ENCODE results near the gene TGFB1I1.

Gene TGFB1I1

DNA sequence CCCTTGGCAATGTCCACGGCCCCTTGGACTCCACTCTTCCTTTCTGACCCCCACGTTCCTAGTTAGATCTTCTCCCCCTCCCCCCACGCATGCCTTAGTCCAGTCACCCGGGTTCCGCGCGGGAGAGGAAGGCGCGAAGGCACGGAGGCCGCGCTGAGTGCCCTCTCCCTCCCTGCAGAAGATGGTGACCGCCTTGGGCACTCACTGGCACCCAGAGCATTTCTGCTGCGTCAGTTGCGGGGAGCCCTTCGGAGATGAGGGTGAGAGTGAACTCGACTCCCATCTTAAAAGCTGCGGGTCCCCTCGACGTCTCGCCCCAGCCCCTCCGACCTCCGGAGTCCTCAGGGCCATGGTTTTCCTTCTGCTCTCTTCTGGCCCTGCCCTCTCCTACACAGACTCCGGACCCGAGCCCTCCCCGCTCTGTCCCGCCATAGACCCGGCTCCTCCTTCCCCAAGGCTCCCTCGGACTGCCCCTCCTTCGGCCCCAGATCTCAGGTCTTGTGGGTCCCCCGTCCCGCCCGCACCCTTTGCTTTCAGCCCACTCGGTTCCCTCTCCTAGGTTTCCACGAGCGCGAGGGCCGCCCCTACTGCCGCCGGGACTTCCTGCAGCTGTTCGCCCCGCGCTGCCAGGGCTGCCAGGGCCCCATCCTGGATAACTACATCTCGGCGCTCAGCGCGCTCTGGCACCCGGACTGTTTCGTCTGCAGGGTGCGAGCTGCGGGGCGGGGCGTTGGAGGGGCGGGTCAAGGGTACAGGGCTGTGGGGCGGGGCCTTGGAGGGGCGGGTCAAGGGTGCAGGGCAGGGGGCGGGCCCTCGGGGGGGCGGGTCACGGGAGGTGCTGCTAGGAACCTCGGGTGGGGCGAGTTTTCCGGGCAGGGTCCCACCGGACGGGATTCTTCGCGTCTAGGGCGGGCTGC lies 4.6 kb downstream of the TGFB1I1 start:
- Histone ChIP-seq H3K4ac (ENCODE audit: low read length) (no peak overlapping the region), H2BK120ac (ENCODE audit: low read depth, low read length) (no peak overlapping the region)

DNA sequence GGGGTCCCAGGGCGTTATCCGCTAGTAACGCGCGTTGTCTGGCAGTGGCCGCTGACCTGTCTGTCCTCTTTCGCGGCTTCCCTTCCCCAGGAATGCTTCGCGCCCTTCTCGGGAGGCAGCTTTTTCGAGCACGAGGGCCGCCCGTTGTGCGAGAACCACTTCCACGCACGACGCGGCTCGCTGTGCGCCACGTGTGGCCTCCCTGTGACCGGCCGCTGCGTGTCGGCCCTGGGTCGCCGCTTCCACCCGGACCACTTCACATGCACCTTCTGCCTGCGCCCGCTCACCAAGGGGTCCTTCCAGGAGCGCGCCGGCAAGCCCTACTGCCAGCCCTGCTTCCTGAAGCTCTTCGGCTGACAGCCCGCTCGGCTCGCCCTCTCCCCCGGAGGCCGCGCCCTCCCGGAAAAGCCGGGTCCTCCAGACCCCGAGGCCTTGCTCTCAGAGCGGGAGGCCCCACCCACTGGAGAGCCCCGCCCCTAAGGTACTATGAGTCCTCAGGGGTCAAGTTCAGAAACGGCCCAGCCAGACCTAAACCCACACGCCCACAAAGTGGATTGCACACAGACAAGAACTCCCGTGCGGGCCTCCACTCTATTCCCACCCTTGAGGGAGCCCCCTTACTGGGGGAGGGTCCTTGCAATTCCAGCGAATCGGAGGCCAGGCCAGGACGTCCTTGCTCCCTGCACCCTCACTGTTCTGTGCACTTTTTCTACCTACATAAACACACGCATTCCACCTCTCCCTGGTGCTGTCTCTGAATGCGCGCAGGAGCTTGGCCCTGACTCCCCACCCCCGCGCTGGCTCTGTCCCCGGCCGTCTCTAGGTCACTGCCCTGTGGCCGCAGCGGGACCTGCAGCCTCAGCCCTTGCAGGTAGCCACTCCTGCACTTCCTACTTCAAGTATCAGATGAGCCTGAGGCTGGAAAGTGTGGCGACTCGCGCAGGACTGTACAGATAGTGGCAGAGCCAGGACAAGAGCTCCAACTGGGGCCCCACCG lies 5.6 kb downstream of the TGFB1I1 start:
- H3K18ac ChIP-seq (ENCODE audit: low read length): peak overlapping the region; percentile 70
- peak overlapping the region in 1 of 2 donors; percentile 74 for H3K4me3 ChIP-seq (ENCODE audit: low read length in 2 of 2)
- H3K27me3 ChIP-seq (ENCODE audit: control insufficient read depth in 3 of 3, insufficient read depth in 3 of 3, low read depth in 1 of 3, low read length in 3 of 3): peaks cover 0 to 83% (median 30%) of the 10 kb centered on the region in 3 experiments
- peak overlapping the region; percentile 94 for H3K14ac ChIP-seq (ENCODE audit: low read length)
- H3K23ac ChIP-seq (ENCODE audit: low read depth, low read length, poor library complexity): peak overlapping the region; percentile 89
- peak overlapping the region; percentile 89 for H3K4me2 ChIP-seq (ENCODE audit: insufficient read depth, low read length, poor library complexity, severe bottlenecking)
- WGBS, 2 donors (ENCODE audit: extremely low coverage in 2 of 2, insufficient read length in 2 of 2, insufficient replicate concordance in 1 of 2): no CpG with 5 or more reads among the region's 67 CpGs
- H3K27ac ChIP-seq (replicated peaks; ENCODE audit: low read length): no peak overlapping the region
- H3K9me3 ChIP-seq (replicated peaks in 1 of 2; ENCODE audit: control insufficient read depth in 2 of 2, insufficient read depth in 1 of 2, low read depth in 1 of 2, low read length in 2 of 2): peaks cover 0 to 6% of the 10 kb centered on the region in 2 donors
- DNase-seq (ENCODE audit: low spot score): no peak
- peak overlapping the region; percentile 92 for H3K9ac ChIP-seq (ENCODE audit: low read depth, low read length, poor library complexity)
- peaks cover 0 to 7% of the 10 kb centered on the region in 2 donors for H3K4me1 ChIP-seq (ENCODE audit: control insufficient read depth in 2 of 2, insufficient read depth in 1 of 2, low read depth in 1 of 2, low read length in 2 of 2)
- no peak overlapping the region for H2BK120ac ChIP-seq (ENCODE audit: low read depth, low read length)
- no peak overlapping the region for H2BK5ac ChIP-seq (ENCODE audit: low read length)
- H4K8ac ChIP-seq (ENCODE audit: low read depth, low read length): no peak overlapping the region
- peaks cover 2% of the 10 kb centered on the region for H3K79me1 ChIP-seq (ENCODE audit: low read depth, low read length)
- H3K36me3 ChIP-seq (replicated peaks in 1 of 2; ENCODE audit: control insufficient read depth in 2 of 2, insufficient read depth in 2 of 2, low read length in 2 of 2): peaks cover 0 to 36% of the 10 kb centered on the region in 2 donors
- no peak overlapping the region for H2BK12ac ChIP-seq (ENCODE audit: low read length)
- H2AFZ ChIP-seq (ENCODE audit: low read length): no peak overlapping the region
- H3K4ac ChIP-seq (ENCODE audit: low read length): no peak overlapping the region
- peak overlapping the region; percentile 94 for H2AK5ac ChIP-seq (ENCODE audit: low read depth, low read length)
- no peak overlapping the region for H2BK15ac ChIP-seq (ENCODE audit: low read length)
- H4K91ac ChIP-seq (ENCODE audit: low read depth, low read length, poor library complexity): no peak overlapping the region

More for the DNA sequence above, 4.6 kb downstream of the TGFB1I1 start:
- Histone ChIP-seq H3K14ac (ENCODE audit: low read length) (peak overlapping the region; percentile 38), H3K4me2 (ENCODE audit: insufficient read depth, low read length, poor library complexity, severe bottlenecking) (peak overlapping the region; percentile 93), H3K4me3 (ENCODE audit: low read length in 2 of 2) (peak overlapping the region in 1 of 2 donors; percentile 74), H2AK5ac (ENCODE audit: low read depth, low read length) (no peak overlapping the region), H3K9ac (ENCODE audit: low read depth, low read length, poor library complexity) (peak overlapping the region; percentile 92), H2BK5ac (ENCODE audit: low read length) (peak overlapping the region; percentile 53), H3K27ac (replicated peaks; ENCODE audit: low read length) (no peak overlapping the region), H2BK15ac (ENCODE audit: low read length) (no peak overlapping the region), H3K27me3 (ENCODE audit: control insufficient read depth in 3 of 3, insufficient read depth in 3 of 3, low read depth in 1 of 3, low read length in 3 of 3) (peaks cover 0 to 87% (median 35%) of the 10 kb centered on the region in 3 experiments), H2AFZ (ENCODE audit: low read length) (no peak overlapping the region), H4K8ac (ENCODE audit: low read depth, low read length) (no peak overlapping the region), H3K18ac (ENCODE audit: low read length) (peak overlapping the region; percentile 70), H3K36me3 (replicated peaks in 1 of 2; ENCODE audit: control insufficient read depth in 2 of 2, insufficient read depth in 2 of 2, low read length in 2 of 2) (peaks cover 0 to 36% of the 10 kb centered on the region in 2 donors), H3K79me1 (ENCODE audit: low read depth, low read length) (peaks cover 2% of the 10 kb centered on the region), H3K9me3 (replicated peaks in 1 of 2; ENCODE audit: control insufficient read depth in 2 of 2, insufficient read depth in 1 of 2, low read depth in 1 of 2, low read length in 2 of 2) (peaks cover 0 to 7% of the 10 kb centered on the region in 2 donors), H3K4me1 (ENCODE audit: control insufficient read depth in 2 of 2, insufficient read depth in 1 of 2, low read depth in 1 of 2, low read length in 2 of 2) (peaks cover 1 to 8% of the 10 kb centered on the region in 2 donors), H3K23ac (ENCODE audit: low read depth, low read length, poor library complexity) (peak overlapping the region; percentile 95), H4K91ac (ENCODE audit: low read depth, low read length, poor library complexity) (peak overlapping the region; percentile 12), H2BK12ac (ENCODE audit: low read length) (no peak overlapping the region)
- no peak for DNase-seq (ENCODE audit: low spot score)
- WGBS, 2 donors (ENCODE audit: extremely low coverage in 2 of 2, insufficient read length in 2 of 2, insufficient replicate concordance in 1 of 2): no CpG with 5 or more reads among the region's 68 CpGs

DNA sequence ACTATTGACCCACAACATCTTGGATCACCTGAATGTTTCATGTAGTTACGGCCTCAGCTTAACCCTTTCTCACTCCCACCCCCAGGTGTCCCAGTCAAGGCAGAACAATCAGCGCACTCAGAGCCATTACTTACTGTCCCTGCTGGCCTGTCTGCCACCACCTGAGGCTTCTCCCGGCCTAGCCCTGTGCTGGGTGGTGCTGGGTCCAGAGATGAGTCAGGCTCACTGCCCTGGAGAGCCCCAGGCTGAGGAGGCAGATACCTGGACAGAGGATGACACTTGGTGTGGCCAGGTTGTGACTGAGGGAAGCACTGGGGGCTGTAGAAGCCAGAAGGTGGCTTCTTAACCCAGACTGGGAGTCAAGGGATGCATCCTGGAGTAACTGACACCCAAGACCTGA lies 7.0 kb downstream of the TGFB1I1 start:
- Histone ChIP-seq H2AFZ (ENCODE audit: low read length) (no peak overlapping the region), H3K4me2 (ENCODE audit: insufficient read depth, low read length, poor library complexity, severe bottlenecking) (no peak overlapping the region), H2BK15ac (ENCODE audit: low read length) (no peak overlapping the region), H2AK5ac (ENCODE audit: low read depth, low read length) (no peak overlapping the region), H3K14ac (ENCODE audit: low read length) (peak overlapping the region; percentile 57), H3K4me3 (ENCODE audit: low read length in 2 of 2) (no peak overlapping the region), H3K27ac (replicated peaks; ENCODE audit: low read length) (no peak overlapping the region), H3K18ac (ENCODE audit: low read length) (no peak overlapping the region), H3K79me1 (ENCODE audit: low read depth, low read length) (peaks cover 2% of the 10 kb centered on the region), H2BK5ac (ENCODE audit: low read length) (no peak overlapping the region), H3K9me3 (replicated peaks in 1 of 2; ENCODE audit: control insufficient read depth in 2 of 2, insufficient read depth in 1 of 2, low read depth in 1 of 2, low read length in 2 of 2) (peaks cover 0 to 2% of the 10 kb centered on the region in 2 donors), H4K8ac (ENCODE audit: low read depth, low read length) (peak overlapping the region; percentile 97), H2BK120ac (ENCODE audit: low read depth, low read length) (no peak overlapping the region), H3K4ac (ENCODE audit: low read length) (no peak overlapping the region), H3K9ac (ENCODE audit: low read depth, low read length, poor library complexity) (no peak overlapping the region), H3K27me3 (ENCODE audit: control insufficient read depth in 3 of 3, insufficient read depth in 3 of 3, low read depth in 1 of 3, low read length in 3 of 3) (peaks cover 0 to 72% (median 24%) of the 10 kb centered on the region in 3 experiments), H3K4me1 (ENCODE audit: control insufficient read depth in 2 of 2, insufficient read depth in 1 of 2, low read depth in 1 of 2, low read length in 2 of 2) (peaks cover 0 to 6% of the 10 kb centered on the region in 2 donors), H2BK12ac (ENCODE audit: low read length) (no peak overlapping the region), H3K23ac (ENCODE audit: low read depth, low read length, poor library complexity) (no peak overlapping the region), H4K91ac (ENCODE audit: low read depth, low read length, poor library complexity) (no peak overlapping the region), H3K36me3 (replicated peaks in 1 of 2; ENCODE audit: control insufficient read depth in 2 of 2, insufficient read depth in 2 of 2, low read length in 2 of 2) (peaks cover 0 to 26% of the 10 kb centered on the region in 2 donors)
- DNase-seq (ENCODE audit: low spot score): no peak
- no CpG with 5 or more reads among the region's 3 CpGs for WGBS, 2 donors (ENCODE audit: extremely low coverage in 2 of 2, insufficient read length in 2 of 2, insufficient replicate concordance in 1 of 2)

All from neuronal stem cell (in vitro differentiated cells).